Keratinocyte (primary cell): ENCODE results near the gene UTS2B.

Experiments used
- CTCF ChIP-seq, 3 experiments: IDR thresholded peaks in 1 of 3; conservative IDR thresholded peaks in 1 of 3; optimal IDR thresholded peaks in 1 of 3; 2 replicates in 2 of 3; 3 replicates in 1 of 3; pipeline versions ENCODE3 to v1.5.1; 2011; ENCODE audit warnings: low read length in 3 of 3, mild to moderate bottlenecking in 3 of 3, moderate library complexity in 2 of 3, control low read depth in 1 of 3, inconsistent platforms in 1 of 3; ENCODE audit not compliant: insufficient read depth in 2 of 3; ENCODE audit errors: extremely low read depth in 1 of 3
- EZH2 ChIP-seq: IDR thresholded peaks from one replicate; pipeline ENCODE4 v1.6.1; 2012; ENCODE audit warnings: inconsistent platforms, mild to moderate bottlenecking, low read length, moderate library complexity

DNA sequence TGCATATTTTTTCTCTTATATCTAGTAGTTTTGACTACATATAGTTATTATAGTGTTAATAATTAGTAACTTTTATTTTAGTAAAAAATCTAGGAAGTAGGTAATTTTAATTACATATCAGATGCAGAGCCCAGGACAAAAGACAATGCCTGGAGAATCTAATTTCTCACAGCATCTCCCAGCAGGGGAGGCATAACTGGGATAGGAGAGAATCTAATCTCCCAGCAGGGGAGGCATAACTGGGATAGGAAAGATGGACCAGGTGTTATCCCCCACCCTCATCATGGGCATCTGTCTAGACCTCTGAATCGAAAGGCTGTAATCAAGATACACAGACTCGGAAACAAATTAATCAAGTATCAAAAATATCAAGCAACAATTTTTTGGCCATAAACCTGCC lies 73.0 kb downstream of the UTS2B start:
- TF ChIP-seq CTCF (optimal IDR thresholded peaks at IDR 0.05 in 1 of 3, IDR thresholded peaks at IDR 0.05 in 1 of 3, conservative IDR thresholded peaks at IDR 0.05 in 1 of 3; ENCODE audit: extremely low read depth in 1 of 3, insufficient read depth in 2 of 3, low read length in 3 of 3): no peak
- TF ChIP-seq EZH2: no peak
